HEK293 (cell line): Measurements from ENCODE around the gene GTF2F2.

Source experiments
- CTCF ChIA-PET: fragments of 350-600 bp; formaldehyde crosslinking; extraction: SDS; loops from one replicate; lab custom pipeline; 2021; ENCODE audit warnings: antibody characterized with exemption; lab: Yijun Ruan, JAX
- POLR2A ChIA-PET: fragments of 300-600 bp; formaldehyde crosslinking; extraction: SDS; loops from one replicate; lab custom pipeline; 2020; ENCODE audit warnings: antibody characterized with exemption, inconsistent platforms; lab: Yijun Ruan, JAX
- H3K27ac ChIP-seq: fragments of 200-500 bp; sonication (Bioruptor generic); 2 replicates; pipeline ENCODE4 v1.5.1; 2014; ENCODE audit warnings: low read depth, low read length, control low read depth, inconsistent platforms; ENCODE audit errors: extremely low read depth
- H3K36me3 ChIP-seq, 2 experiments: fragments of 200-500 bp in 1 of 2; sonication (Bioruptor generic) in 1 of 2; 1 replicate in 1 of 2; 2 replicates in 1 of 2; pipeline ENCODE4 v1.5.1; 2014 to 2017; ENCODE audit warnings: inconsistent platforms in 2 of 2, low read length in 2 of 2; ENCODE audit not compliant: control insufficient read depth in 2 of 2, insufficient read depth in 1 of 2
- H3K4me1 ChIP-seq: fragments of 200-500 bp; sonication (Bioruptor generic); 2 replicates; pipeline ENCODE4 v1.5.1; 2014; ENCODE audit warnings: mild to moderate bottlenecking, low read length, inconsistent platforms; ENCODE audit not compliant: control insufficient read depth, insufficient read depth
- H3K4me3 ChIP-seq: 2 replicates; pipeline ENCODE4 v1.5.1; 2011; ENCODE audit warnings: low read depth, mild to moderate bottlenecking, control low read depth, low read length, moderate library complexity
- H3K9me3 ChIP-seq: fragments of 200-500 bp; sonication (Bioruptor generic); 2 replicates; pipeline ENCODE4 v1.5.1; 2014; ENCODE audit warnings: low read depth, low read length, inconsistent platforms; ENCODE audit not compliant: control insufficient read depth, insufficient read depth
- EGR2 ChIP-seq: fragments of 450-650 bp; formaldehyde crosslinking; IDR thresholded peaks from 2 replicates; pipeline ENCODE4 v1.5.1; 2016; ENCODE audit warnings: low read depth, missing biosample characterization, missing genetic modification characterization
- GFI1B ChIP-seq: fragments of 450-650 bp; formaldehyde crosslinking; IDR thresholded peaks from 2 replicates; pipeline ENCODE4 v1.5.1; 2016; ENCODE audit warnings: missing biosample characterization, missing genetic modification characterization
- GLI4 ChIP-seq: fragments of 450-650 bp; formaldehyde crosslinking; IDR thresholded peaks from 2 replicates; pipeline ENCODE4 v1.5.1; 2016; ENCODE audit warnings: missing biosample characterization, missing genetic modification characterization
- OSR2 ChIP-seq: fragments of 450-650 bp; formaldehyde crosslinking; IDR thresholded peaks from 2 replicates; pipeline ENCODE4 v1.5.1; 2016; ENCODE audit warnings: missing biosample characterization, missing genetic modification characterization
- PRDM1 ChIP-seq: fragments of 450-650 bp; formaldehyde crosslinking; IDR thresholded peaks from 2 replicates; pipeline ENCODE4; 2016; ENCODE audit warnings: missing biosample characterization, missing genetic modification characterization
- SALL2 ChIP-seq: fragments of 450-650 bp; formaldehyde crosslinking; IDR thresholded peaks from 2 replicates; pipeline ENCODE4 v1.5.0; 2017; ENCODE audit warnings: missing biosample characterization, mild to moderate bottlenecking, missing genetic modification characterization, borderline replicate concordance
- SCRT2 ChIP-seq: fragments of 450-650 bp; formaldehyde crosslinking; IDR thresholded peaks from 2 replicates; pipeline ENCODE4 v1.5.1; 2016; ENCODE audit warnings: missing biosample characterization, missing genetic modification characterization
- YY2 ChIP-seq: fragments of 450-650 bp; formaldehyde crosslinking; IDR thresholded peaks from 2 replicates; pipeline ENCODE4 v1.5.1; 2016; ENCODE audit warnings: missing biosample characterization, missing genetic modification characterization
- ZBTB20 ChIP-seq: fragments of 450-650 bp; formaldehyde crosslinking; IDR thresholded peaks from 2 replicates; pipeline ENCODE4 v1.5.1; 2016; ENCODE audit warnings: missing biosample characterization, missing genetic modification characterization
- ZBTB48 ChIP-seq: fragments of 450-650 bp; formaldehyde crosslinking; IDR thresholded peaks from 2 replicates; pipeline ENCODE4 v1.5.1; 2016; ENCODE audit warnings: missing biosample characterization, missing genetic modification characterization
- ZBTB8A ChIP-seq: fragments of 450-650 bp; formaldehyde crosslinking; IDR thresholded peaks from 2 replicates; pipeline ENCODE4 v1.5.1; 2016; ENCODE audit warnings: missing biosample characterization, missing genetic modification characterization
- ZIC2 ChIP-seq: fragments of 450-650 bp; formaldehyde crosslinking; IDR thresholded peaks from 2 replicates; pipeline ENCODE4 v1.5.1; 2016; ENCODE audit warnings: missing biosample characterization, missing genetic modification characterization
- ZNF132 ChIP-seq: fragments of 450-650 bp; formaldehyde crosslinking; IDR thresholded peaks from 2 replicates; pipeline ENCODE4 v1.5.1; 2017; ENCODE audit warnings: missing biosample characterization, missing genetic modification characterization, borderline replicate concordance
- ZNF16 ChIP-seq: fragments of 450-650 bp; formaldehyde crosslinking; IDR thresholded peaks from 2 replicates; pipeline ENCODE4 v1.5.1; 2016; ENCODE audit warnings: low read depth, missing biosample characterization, missing genetic modification characterization
- ZNF175 ChIP-seq: fragments of 450-650 bp; formaldehyde crosslinking; IDR thresholded peaks from 2 replicates; pipeline ENCODE4 v1.5.1; 2016; ENCODE audit warnings: missing biosample characterization, missing genetic modification characterization
- ZNF214 ChIP-seq: fragments of 450-650 bp; formaldehyde crosslinking; IDR thresholded peaks from 2 replicates; pipeline ENCODE4 v1.5.1; 2017; ENCODE audit warnings: missing biosample characterization, mild to moderate bottlenecking, missing genetic modification characterization, borderline replicate concordance
- ZNF23 ChIP-seq: fragments of 450-650 bp; formaldehyde crosslinking; IDR thresholded peaks from 2 replicates; pipeline ENCODE4 v1.5.1; 2016; ENCODE audit warnings: missing biosample characterization, missing genetic modification characterization, borderline replicate concordance
- ZNF239 ChIP-seq: fragments of 450-650 bp; formaldehyde crosslinking; IDR thresholded peaks from 2 replicates; pipeline ENCODE4 v1.5.1; 2016; ENCODE audit warnings: missing biosample characterization, missing genetic modification characterization
- ZNF266 ChIP-seq: fragments of 450-650 bp; formaldehyde crosslinking; IDR thresholded peaks from 2 replicates; pipeline ENCODE4 v1.5.1; 2016; ENCODE audit warnings: missing biosample characterization, missing genetic modification characterization, low read depth
- ZNF335 ChIP-seq: fragments of 450-650 bp; formaldehyde crosslinking; conservative IDR thresholded peaks from 2 replicates; pipeline ENCODE4 v1.5.1; 2016; ENCODE audit warnings: missing biosample characterization, missing genetic modification characterization
- ZNF561 ChIP-seq: fragments of 450-650 bp; IDR thresholded peaks from 2 replicates; pipeline ENCODE4 v1.5.1; 2018; ENCODE audit warnings: missing biosample characterization, missing genetic modification characterization, borderline replicate concordance
- ZNF624 ChIP-seq: fragments of 450-650 bp; formaldehyde crosslinking; IDR thresholded peaks from 2 replicates; pipeline ENCODE4 v1.5.1; 2017; ENCODE audit warnings: missing biosample characterization, missing genetic modification characterization
- ZNF76 ChIP-seq: fragments of 450-650 bp; formaldehyde crosslinking; IDR thresholded peaks from 2 replicates; pipeline ENCODE4; 2016; ENCODE audit warnings: low read depth, missing biosample characterization, missing genetic modification characterization, borderline replicate concordance
- ZNF776 ChIP-seq: fragments of 450-650 bp; formaldehyde crosslinking; IDR thresholded peaks from 2 replicates; pipeline ENCODE4 v1.5.0; 2017; ENCODE audit warnings: missing biosample characterization, missing genetic modification characterization, borderline replicate concordance
- ZSCAN30 ChIP-seq: fragments of 450-650 bp; IDR thresholded peaks from 2 replicates; pipeline ENCODE4 v1.5.1; 2018; ENCODE audit warnings: missing biosample characterization, mild to moderate bottlenecking, missing genetic modification characterization, moderate library complexity
- TF ChIP-seq, protein P1 (sequence below): fragments of 450-650 bp; formaldehyde crosslinking; IDR thresholded peaks from 2 replicates; pipeline ENCODE4 v1.5.1; 2016; ENCODE audit warnings: missing biosample characterization, missing genetic modification characterization
- TF ChIP-seq, protein P2 (sequence below): fragments of 450-650 bp; formaldehyde crosslinking; IDR thresholded peaks from 2 replicates; pipeline ENCODE4 v1.5.1; 2016; ENCODE audit warnings: missing biosample characterization, missing genetic modification characterization
- TF ChIP-seq, protein P3 (sequence below): fragments of 450-650 bp; formaldehyde crosslinking; IDR thresholded peaks from 2 replicates; pipeline ENCODE4 v1.5.1; 2016; ENCODE audit warnings: missing biosample characterization, missing genetic modification characterization
- TF ChIP-seq, protein P4 (sequence below): fragments of 450-650 bp; formaldehyde crosslinking; IDR thresholded peaks from 2 replicates; pipeline ENCODE4 v1.5.1; 2017; ENCODE audit warnings: missing biosample characterization, missing genetic modification characterization

Gene GTF2F2

DNA sequence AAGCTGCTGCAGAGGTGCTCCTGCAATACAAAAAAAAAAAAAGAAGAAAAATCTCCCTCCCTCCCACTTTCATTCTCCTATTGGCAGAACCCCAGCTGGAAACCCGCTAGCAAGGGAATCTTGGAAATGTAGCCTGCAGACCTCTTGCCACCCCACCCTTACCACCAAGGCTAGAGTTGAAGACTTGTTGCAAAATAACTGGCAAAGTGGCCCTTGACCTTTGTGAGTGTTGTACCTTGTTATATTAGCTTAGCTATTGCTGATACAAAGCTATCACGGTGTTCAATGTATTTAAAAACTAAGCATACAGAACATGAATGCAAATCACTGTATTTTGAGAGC, 138.0 kb downstream of the GTF2F2 start:
- CTCF ChIA-PET, result no interaction called here

DNA sequence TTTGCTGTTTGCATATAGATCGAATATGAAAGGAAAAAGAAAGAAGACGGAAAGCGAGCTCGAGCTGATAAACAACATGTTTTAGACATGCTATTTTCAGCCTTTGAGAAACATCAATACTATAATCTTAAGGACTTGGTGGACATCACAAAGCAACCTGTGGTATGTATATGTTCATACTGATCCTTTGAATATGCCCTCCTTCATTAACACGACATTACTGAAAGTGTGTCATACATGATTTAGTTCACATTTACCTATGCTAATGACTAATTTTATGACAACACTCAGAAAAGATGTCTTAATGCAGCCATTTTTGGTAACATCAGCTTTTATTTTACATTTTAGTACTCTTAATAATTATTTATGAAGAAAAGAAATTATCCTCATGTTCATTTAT, 146.9 kb downstream of the GTF2F2 start:
- Histone ChIP-seq H3K4me3 (no peak overlapping the region), H3K27ac (no peak overlapping the region), H3K9me3 (no peaks in the 10 kb centered on the region), H3K4me1 (no peaks in the 10 kb centered on the region), H3K36me3 (no peaks in the 10 kb centered on the region)
- CTCF ChIA-PET, result interaction anchor here (0.6 kb wide), 1 partner anchor 284 kb away, joined by 4 read pairs; no protein-coding TSS in a partner anchor
- POLR2A ChIA-PET, result no interaction called here
- TF ChIP-seq, protein P1, sequence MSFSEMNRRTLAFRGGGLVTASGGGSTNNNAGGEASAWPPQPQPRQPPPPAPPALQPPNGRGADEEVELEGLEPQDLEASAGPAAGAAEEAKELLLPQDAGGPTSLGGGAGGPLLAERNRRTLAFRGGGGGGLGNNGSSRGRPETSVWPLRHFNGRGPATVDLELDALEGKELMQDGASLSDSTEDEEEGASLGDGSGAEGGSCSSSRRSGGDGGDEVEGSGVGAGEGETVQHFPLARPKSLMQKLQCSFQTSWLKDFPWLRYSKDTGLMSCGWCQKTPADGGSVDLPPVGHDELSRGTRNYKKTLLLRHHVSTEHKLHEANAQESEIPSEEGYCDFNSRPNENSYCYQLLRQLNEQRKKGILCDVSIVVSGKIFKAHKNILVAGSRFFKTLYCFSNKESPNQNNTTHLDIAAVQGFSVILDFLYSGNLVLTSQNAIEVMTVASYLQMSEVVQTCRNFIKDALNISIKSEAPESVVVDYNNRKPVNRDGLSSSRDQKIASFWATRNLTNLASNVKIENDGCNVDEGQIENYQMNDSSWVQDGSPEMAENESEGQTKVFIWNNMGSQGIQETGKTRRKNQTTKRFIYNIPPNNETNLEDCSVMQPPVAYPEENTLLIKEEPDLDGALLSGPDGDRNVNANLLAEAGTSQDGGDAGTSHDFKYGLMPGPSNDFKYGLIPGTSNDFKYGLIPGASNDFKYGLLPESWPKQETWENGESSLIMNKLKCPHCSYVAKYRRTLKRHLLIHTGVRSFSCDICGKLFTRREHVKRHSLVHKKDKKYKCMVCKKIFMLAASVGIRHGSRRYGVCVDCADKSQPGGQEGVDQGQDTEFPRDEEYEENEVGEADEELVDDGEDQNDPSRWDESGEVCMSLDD (tag by site-specific recombination), result no peak
- TF ChIP-seq ZNF214 (tag by site-specific recombination), result no peak
- no peak for TF ChIP-seq GFI1B (tag by site-specific recombination)
- no peak for TF ChIP-seq ZSCAN30 (tag by site-specific recombination)
- no peak for TF ChIP-seq YY2 (tag by site-specific recombination)
- no peak for TF ChIP-seq ZNF776 (tag by site-specific recombination)
- TF ChIP-seq, protein P2, sequence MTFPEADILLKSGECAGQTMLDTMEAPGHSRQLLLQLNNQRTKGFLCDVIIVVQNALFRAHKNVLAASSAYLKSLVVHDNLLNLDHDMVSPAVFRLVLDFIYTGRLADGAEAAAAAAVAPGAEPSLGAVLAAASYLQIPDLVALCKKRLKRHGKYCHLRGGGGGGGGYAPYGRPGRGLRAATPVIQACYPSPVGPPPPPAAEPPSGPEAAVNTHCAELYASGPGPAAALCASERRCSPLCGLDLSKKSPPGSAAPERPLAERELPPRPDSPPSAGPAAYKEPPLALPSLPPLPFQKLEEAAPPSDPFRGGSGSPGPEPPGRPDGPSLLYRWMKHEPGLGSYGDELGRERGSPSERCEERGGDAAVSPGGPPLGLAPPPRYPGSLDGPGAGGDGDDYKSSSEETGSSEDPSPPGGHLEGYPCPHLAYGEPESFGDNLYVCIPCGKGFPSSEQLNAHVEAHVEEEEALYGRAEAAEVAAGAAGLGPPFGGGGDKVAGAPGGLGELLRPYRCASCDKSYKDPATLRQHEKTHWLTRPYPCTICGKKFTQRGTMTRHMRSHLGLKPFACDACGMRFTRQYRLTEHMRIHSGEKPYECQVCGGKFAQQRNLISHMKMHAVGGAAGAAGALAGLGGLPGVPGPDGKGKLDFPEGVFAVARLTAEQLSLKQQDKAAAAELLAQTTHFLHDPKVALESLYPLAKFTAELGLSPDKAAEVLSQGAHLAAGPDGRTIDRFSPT, result no peak
- TF ChIP-seq, protein P3, sequence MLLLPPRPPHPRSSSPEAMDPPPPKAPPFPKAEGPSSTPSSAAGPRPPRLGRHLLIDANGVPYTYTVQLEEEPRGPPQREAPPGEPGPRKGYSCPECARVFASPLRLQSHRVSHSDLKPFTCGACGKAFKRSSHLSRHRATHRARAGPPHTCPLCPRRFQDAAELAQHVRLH (tag by site-specific recombination), result no peak
- no peak for TF ChIP-seq ZIC2 (tag by site-specific recombination)
- TF ChIP-seq ZNF23 (tag by site-specific recombination), result no peak
- TF ChIP-seq ZNF335, result no peak
- TF ChIP-seq ZNF76 (tag by site-specific recombination), result no peak
- TF ChIP-seq GLI4 (tag by site-specific recombination), result no peak
- TF ChIP-seq ZBTB20 (tag by site-specific recombination), result no peak

More for the DNA sequence above, 138.0 kb downstream of the GTF2F2 start:
- Histone ChIP-seq H3K9me3 (no peaks in the 10 kb centered on the region), H3K4me1 (peaks cover 7% of the 10 kb centered on the region; the same call in 1 of the 2 replicates), H3K4me3 (no peak overlapping the region), H3K27ac (no peak overlapping the region), H3K36me3 (no peaks in the 10 kb centered on the region)
- POLR2A ChIA-PET, result interaction anchor here (0.7 kb wide), 1 partner anchor 23 kb away, joined by 3 read pairs; no protein-coding TSS in a partner anchor
- TF ChIP-seq ZNF266, result no peak
- no peak for TF ChIP-seq ZNF624 (tag by site-specific recombination)
- TF ChIP-seq SCRT2 (tag by site-specific recombination), result no peak
- no peak for TF ChIP-seq ZNF335
- TF ChIP-seq ZNF239, result no peak
- TF ChIP-seq ZBTB48, result no peak
- no peak for TF ChIP-seq EGR2 (tag by site-specific recombination)
- TF ChIP-seq ZNF175, result no peak
- TF ChIP-seq SALL2 (tag by site-specific recombination), result no peak
- TF ChIP-seq ZNF16 (tag by site-specific recombination), result no peak
- TF ChIP-seq ZBTB8A, result no peak
- no peak for TF ChIP-seq PRDM1 (tag by site-specific recombination)
- TF ChIP-seq, protein P4, sequence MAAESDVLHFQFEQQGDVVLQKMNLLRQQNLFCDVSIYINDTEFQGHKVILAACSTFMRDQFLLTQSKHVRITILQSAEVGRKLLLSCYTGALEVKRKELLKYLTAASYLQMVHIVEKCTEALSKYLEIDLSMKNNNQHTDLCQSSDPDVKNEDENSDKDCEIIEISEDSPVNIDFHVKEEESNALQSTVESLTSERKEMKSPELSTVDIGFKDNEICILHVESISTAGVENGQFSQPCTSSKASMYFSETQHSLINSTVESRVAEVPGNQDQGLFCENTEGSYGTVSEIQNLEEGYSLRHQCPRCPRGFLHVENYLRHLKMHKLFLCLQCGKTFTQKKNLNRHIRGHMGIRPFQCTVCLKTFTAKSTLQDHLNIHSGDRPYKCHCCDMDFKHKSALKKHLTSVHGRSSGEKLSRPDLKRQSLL (tag by site-specific recombination), result no peak
- TF ChIP-seq OSR2, result no peak
- TF ChIP-seq ZNF561, result no peak
- TF ChIP-seq ZNF132, result no peak
